DND-41 (cell line): ENCODE data around the gene CDH11.

Experiments
- ATAC-seq: fragments of 200-7000 bp; cut with Tn5 transposase; 3 replicates; pipeline ENCODE4 v1.9.1; 2021; ENCODE audit warnings: low read depth; ENCODE audit not compliant: insufficient read depth
- DNase-seq: peaks from one replicate; pipeline ENCODE4 v3.0.0-alpha.2; 2020
- H2AFZ ChIP-seq: 2 replicates; pipeline ENCODE4 v1.6.0; 2012; ENCODE audit warnings: low read depth, low read length
- H3K27ac ChIP-seq: 2 replicates; pipeline ENCODE4 v1.5.1; 2012; ENCODE audit warnings: low read length, inconsistent platforms
- H3K27me3 ChIP-seq: fragments of 200-600 bp; sonication (generic); 2 replicates; pipeline ENCODE4 v1.6.0; 2012; ENCODE audit warnings: low read length, mild to moderate bottlenecking, inconsistent platforms; ENCODE audit not compliant: insufficient read depth, poor library complexity
- H3K36me3 ChIP-seq: 2 replicates; pipeline ENCODE4 v1.5.1; 2012; ENCODE audit warnings: low read length, inconsistent platforms; ENCODE audit not compliant: insufficient read depth
- H3K4me1 ChIP-seq: 2 replicates; pipeline ENCODE4 v1.5.1; 2012; ENCODE audit warnings: mild to moderate bottlenecking, low read length; ENCODE audit not compliant: insufficient read depth
- H3K4me2 ChIP-seq: 2 replicates; pipeline ENCODE4 v1.6.0; 2012; ENCODE audit warnings: mild to moderate bottlenecking, moderate library complexity, low read length, inconsistent platforms; ENCODE audit not compliant: insufficient read depth
- H3K4me3 ChIP-seq, 2 experiments: fragments of 200-600 bp in 1 of 2; shearing (Covaris generic) in 1 of 2; 2 replicates each; pipeline ENCODE4 v1.5.1; 2012 to 2016; ENCODE audit warnings: inconsistent platforms in 2 of 2, low read length in 2 of 2, mild to moderate bottlenecking in 2 of 2, low read depth in 1 of 2, moderate library complexity in 1 of 2
- H3K79me2 ChIP-seq: 2 replicates; pipeline ENCODE4 v1.6.0; 2012; ENCODE audit warnings: low read length, inconsistent platforms; ENCODE audit not compliant: insufficient read depth
- H3K9ac ChIP-seq: 2 replicates; pipeline ENCODE4 v1.6.0; 2012; ENCODE audit warnings: low read depth, mild to moderate bottlenecking, inconsistent platforms, low read length, moderate library complexity
- H3K9me3 ChIP-seq: 2 replicates; pipeline ENCODE4 v1.5.1; 2012; ENCODE audit warnings: low read length, moderate library complexity, mild to moderate bottlenecking, inconsistent platforms; ENCODE audit not compliant: insufficient read depth, severe bottlenecking
- H4K20me1 ChIP-seq: 2 replicates; pipeline ENCODE4 v1.6.0; 2012; ENCODE audit warnings: low read length; ENCODE audit not compliant: insufficient read depth
- CTCF ChIP-seq: IDR thresholded peaks from 2 replicates; pipeline ENCODE4 v1.5.1; 2012; ENCODE audit warnings: borderline replicate concordance, low read length, moderate library complexity, mild to moderate bottlenecking; ENCODE audit not compliant: poor library complexity, severe bottlenecking; ENCODE audit errors: extremely low read depth
- EZH2 ChIP-seq: IDR thresholded peaks from 3 replicates; pipeline ENCODE4 v1.6.1; 2012; ENCODE audit warnings: borderline replicate concordance, low read depth, mild to moderate bottlenecking, moderate library complexity, low read length, inconsistent platforms; ENCODE audit not compliant: severe bottlenecking

The CDH11 gene

DNA sequence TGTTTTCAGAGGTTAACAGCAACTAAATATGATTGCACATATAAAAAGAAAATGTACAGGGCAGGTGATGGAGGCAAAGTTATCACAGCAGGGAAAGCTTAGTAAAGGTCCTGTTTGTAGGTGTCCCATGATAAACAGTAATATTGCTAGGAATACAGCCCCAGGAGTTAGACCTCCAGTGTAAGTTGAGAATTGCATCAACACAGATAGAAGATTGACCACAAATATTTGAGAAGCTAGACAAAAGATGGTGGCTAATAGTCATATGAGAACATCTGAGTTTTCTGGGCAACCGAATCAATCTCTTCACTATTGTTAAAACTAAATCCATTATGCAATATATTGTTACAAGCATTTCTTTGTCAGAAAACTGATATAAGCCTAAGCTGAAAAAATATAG is 152.6 kb downstream of the CDH11 start:
- TF ChIP-seq EZH2 (no peak), CTCF (no peak)
- H3K27ac ChIP-seq: no peak overlapping the region
- no peaks in the 10 kb centered on the region for H3K27me3 ChIP-seq
- no peak for ATAC-seq
- H3K4me1 ChIP-seq: no peaks in the 10 kb centered on the region
- H3K79me2 ChIP-seq: no peaks in the 10 kb centered on the region
- H4K20me1 ChIP-seq: no peaks in the 10 kb centered on the region
- H2AFZ ChIP-seq: no peak overlapping the region
- no peak overlapping the region for H3K9ac ChIP-seq
- no peak overlapping the region for H3K4me2 ChIP-seq
- H3K36me3 ChIP-seq: no peaks in the 10 kb centered on the region
- H3K4me3 ChIP-seq: no peak overlapping the region
- H3K9me3 ChIP-seq: no peaks in the 10 kb centered on the region
- no peak for DNase-seq

DNA sequence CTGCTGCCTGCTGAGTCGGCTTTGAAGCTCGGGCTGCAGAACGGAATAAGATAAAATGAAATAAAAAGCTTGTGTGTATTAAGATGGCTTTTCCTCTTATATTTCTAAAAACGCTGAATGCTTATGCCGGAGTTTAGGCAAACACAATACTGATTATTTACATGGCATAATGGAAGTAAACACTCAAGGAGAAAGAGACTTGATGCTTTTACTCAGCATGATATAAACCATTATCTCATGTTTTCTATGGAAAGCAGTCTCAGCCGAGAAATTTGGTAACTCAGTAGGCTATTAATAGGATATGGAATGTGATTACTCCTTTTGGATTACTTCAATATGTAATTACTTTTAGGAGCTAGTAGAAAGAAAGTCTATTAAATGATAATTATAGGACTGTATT is 153.3 kb downstream of the CDH11 start:
- Histone ChIP-seq H4K20me1 (no peaks in the 10 kb centered on the region), H3K79me2 (no peaks in the 10 kb centered on the region), H3K9me3 (no peaks in the 10 kb centered on the region), H3K4me3 (no peak overlapping the region), H2AFZ (no peak overlapping the region), H3K9ac (no peak overlapping the region), H3K36me3 (no peaks in the 10 kb centered on the region), H3K27ac (no peak overlapping the region), H3K4me2 (no peak overlapping the region), H3K27me3 (no peaks in the 10 kb centered on the region), H3K4me1 (no peaks in the 10 kb centered on the region)
- TF ChIP-seq EZH2 (no peak), CTCF (no peak)
- no peak for DNase-seq
- ATAC-seq: no peak

GRCh38 chr16:64964126-64964540 is 157.7 kb downstream of the CDH11 start:
- no peaks in the 10 kb centered on the region for H3K4me1 ChIP-seq
- no peaks in the 10 kb centered on the region for H3K9me3 ChIP-seq
- DNase-seq (no peak), ATAC-seq (no peak)
- H3K36me3 ChIP-seq: no peaks in the 10 kb centered on the region
- H3K4me2 ChIP-seq: no peak overlapping the region
- no peak for TF ChIP-seq CTCF
- no peak for TF ChIP-seq EZH2
- H3K79me2 ChIP-seq: no peaks in the 10 kb centered on the region
- no peak overlapping the region for H3K9ac ChIP-seq
- H2AFZ ChIP-seq: no peak overlapping the region
- no peak overlapping the region for H3K27ac ChIP-seq
- no peak overlapping the region for H3K4me3 ChIP-seq
- no peaks in the 10 kb centered on the region for H4K20me1 ChIP-seq
- no peaks in the 10 kb centered on the region for H3K27me3 ChIP-seq

DNA sequence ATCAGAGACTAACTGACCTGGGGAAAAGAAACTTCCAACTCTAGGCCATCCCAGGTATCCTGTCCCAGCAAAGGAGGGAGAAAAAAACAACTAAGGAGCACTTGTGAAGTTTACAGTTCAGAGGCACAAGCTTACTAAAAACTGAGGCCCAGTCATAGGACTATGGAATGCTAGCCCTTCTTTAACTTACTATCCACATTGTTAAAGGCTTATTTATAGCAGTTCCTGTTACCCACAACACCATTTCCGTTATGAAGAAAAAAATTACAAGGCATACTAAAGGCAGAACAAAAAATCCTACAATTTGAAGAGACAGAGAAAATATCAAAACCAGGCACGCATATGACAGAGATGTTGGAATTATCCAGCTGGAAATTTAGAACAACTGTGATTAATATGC is 159.1 kb downstream of the CDH11 start:
- Histone ChIP-seq H3K4me2 (no peak overlapping the region), H4K20me1 (no peaks in the 10 kb centered on the region), H3K4me1 (no peaks in the 10 kb centered on the region), H3K27me3 (no peaks in the 10 kb centered on the region), H3K9ac (no peak overlapping the region), H3K4me3 (no peak overlapping the region), H3K9me3 (no peaks in the 10 kb centered on the region), H3K27ac (no peak overlapping the region), H2AFZ (no peak overlapping the region), H3K79me2 (no peaks in the 10 kb centered on the region), H3K36me3 (no peaks in the 10 kb centered on the region)
- TF ChIP-seq CTCF (no peak), EZH2 (no peak)
- ATAC-seq (no peak), DNase-seq (no peak)
